Loucy (cell line): Measurements from ENCODE around the gene C22orf39.

Source experiments
- H2AFZ ChIP-seq: fragments of 200-600 bp; sonication (generic); 2 replicates; pipeline ENCODE4 v1.6.0; 2016; ENCODE audit warnings: antibody characterized with exemption, mild to moderate bottlenecking, low read length, moderate library complexity
- H3F3A ChIP-seq: fragments of 200-600 bp; 2 replicates; pipeline ENCODE4 v1.6.0; 2016; ENCODE audit warnings: antibody characterized with exemption, low read depth, mild to moderate bottlenecking
- H3K27me3 ChIP-seq: fragments of 200-600 bp; sonication (generic); 2 replicates; pipeline ENCODE4 v1.6.1; 2014; ENCODE audit warnings: low read length, mild to moderate bottlenecking; ENCODE audit not compliant: insufficient read depth, poor library complexity, severe bottlenecking
- H3K36me3 ChIP-seq: fragments of 200-600 bp; sonication (generic); 2 replicates; pipeline ENCODE4 v1.6.1; 2016; ENCODE audit warnings: low read length; ENCODE audit not compliant: insufficient read depth
- H3K4me1 ChIP-seq: fragments of 200-600 bp; sonication (generic); 2 replicates; pipeline ENCODE4 v1.5.1; 2014; ENCODE audit warnings: low read length, mild to moderate bottlenecking; ENCODE audit not compliant: insufficient read depth, poor library complexity, severe bottlenecking
- H3K4me2 ChIP-seq: fragments of 200-600 bp; sonication (generic); 2 replicates; pipeline ENCODE4 v1.6.0; 2014; ENCODE audit warnings: antibody characterized with exemption, low read length, low read depth, mild to moderate bottlenecking; ENCODE audit not compliant: poor library complexity, severe bottlenecking
- H3K4me3 ChIP-seq: fragments of 200-600 bp; sonication (generic); 2 replicates; pipeline ENCODE4 v1.5.1; 2014; ENCODE audit warnings: low read length, mild to moderate bottlenecking, mixed read lengths; ENCODE audit not compliant: poor library complexity, severe bottlenecking
- H3K79me2 ChIP-seq: fragments of 200-600 bp; sonication (generic); 2 replicates; pipeline ENCODE4 v1.6.1; 2014; ENCODE audit warnings: low read length; ENCODE audit not compliant: insufficient read depth
- H3K9ac ChIP-seq: fragments of 200-600 bp; sonication (generic); 2 replicates; pipeline ENCODE4 v1.6.0; 2014; ENCODE audit warnings: mild to moderate bottlenecking, low read depth, low read length, moderate library complexity; ENCODE audit not compliant: poor library complexity, severe bottlenecking
- H3K9me2 ChIP-seq: fragments of 200-600 bp; sonication (generic); replicated peaks from 2 replicates; pipeline ENCODE4 v1.6.1; 2016; ENCODE audit warnings: low read depth, low read length, mixed read lengths
- H3K9me3 ChIP-seq: fragments of 200-600 bp; sonication (generic); 2 replicates; pipeline ENCODE4 v1.6.1; 2014; ENCODE audit warnings: mild to moderate bottlenecking, antibody characterized with exemption, low read length, low read depth; ENCODE audit not compliant: insufficient read depth
- H4K20me1 ChIP-seq: fragments of 200-600 bp; sonication (generic); 2 replicates; pipeline ENCODE4 v1.6.0; 2014; ENCODE audit warnings: antibody characterized with exemption, low read length, mild to moderate bottlenecking; ENCODE audit not compliant: insufficient read depth, poor library complexity, severe bottlenecking
- EZH2phosphoT487 ChIP-seq: fragments of 200-600 bp; IDR thresholded peaks from 2 replicates; pipeline ENCODE4 v1.6.1; 2018; ENCODE audit warnings: antibody characterized with exemption, mild to moderate bottlenecking, moderate library complexity, borderline replicate concordance
- TF ChIP-seq, protein P1 (sequence below): fragments of 200-600 bp; sonication (generic); conservative IDR thresholded peaks from 2 replicates; pipeline ENCODE4 v1.5.1; 2014; ENCODE audit warnings: mild to moderate bottlenecking, antibody characterized with exemption, low read length

Gene C22orf39

DNA sequence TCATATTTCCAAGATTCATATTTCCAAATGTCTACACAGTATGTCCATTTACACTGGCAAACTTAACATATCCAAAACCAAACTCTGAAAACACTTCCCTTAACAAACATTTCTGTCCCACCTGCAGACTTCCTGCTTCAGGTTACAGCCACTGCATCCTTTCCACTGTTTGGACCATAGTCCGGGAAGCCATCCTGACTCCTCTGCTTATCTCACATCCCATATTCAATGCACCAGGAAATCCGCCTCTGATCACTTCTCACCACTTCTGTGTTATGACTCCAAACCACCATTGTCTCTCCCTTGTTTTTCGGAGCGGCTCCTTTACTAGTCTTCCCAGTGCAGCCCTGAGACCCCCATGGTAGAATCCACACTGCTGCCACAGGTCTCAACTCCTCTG is 46.0 kb downstream of the C22orf39 start:
- no peaks in the 10 kb centered on the region for H4K20me1 ChIP-seq
- H3F3A ChIP-seq: no peaks in the 10 kb centered on the region
- H3K9me3 ChIP-seq: no peaks in the 10 kb centered on the region
- H3K79me2 ChIP-seq: no peaks in the 10 kb centered on the region
- H3K9ac ChIP-seq: no peak overlapping the region
- no peak overlapping the region for H3K4me3 ChIP-seq
- H2AFZ ChIP-seq: no peak overlapping the region
- TF ChIP-seq, protein P1, sequence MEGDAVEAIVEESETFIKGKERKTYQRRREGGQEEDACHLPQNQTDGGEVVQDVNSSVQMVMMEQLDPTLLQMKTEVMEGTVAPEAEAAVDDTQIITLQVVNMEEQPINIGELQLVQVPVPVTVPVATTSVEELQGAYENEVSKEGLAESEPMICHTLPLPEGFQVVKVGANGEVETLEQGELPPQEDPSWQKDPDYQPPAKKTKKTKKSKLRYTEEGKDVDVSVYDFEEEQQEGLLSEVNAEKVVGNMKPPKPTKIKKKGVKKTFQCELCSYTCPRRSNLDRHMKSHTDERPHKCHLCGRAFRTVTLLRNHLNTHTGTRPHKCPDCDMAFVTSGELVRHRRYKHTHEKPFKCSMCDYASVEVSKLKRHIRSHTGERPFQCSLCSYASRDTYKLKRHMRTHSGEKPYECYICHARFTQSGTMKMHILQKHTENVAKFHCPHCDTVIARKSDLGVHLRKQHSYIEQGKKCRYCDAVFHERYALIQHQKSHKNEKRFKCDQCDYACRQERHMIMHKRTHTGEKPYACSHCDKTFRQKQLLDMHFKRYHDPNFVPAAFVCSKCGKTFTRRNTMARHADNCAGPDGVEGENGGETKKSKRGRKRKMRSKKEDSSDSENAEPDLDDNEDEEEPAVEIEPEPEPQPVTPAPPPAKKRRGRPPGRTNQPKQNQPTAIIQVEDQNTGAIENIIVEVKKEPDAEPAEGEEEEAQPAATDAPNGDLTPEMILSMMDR: no peak
- no peak for TF ChIP-seq EZH2phosphoT487
- H3K36me3 ChIP-seq: peaks cover 87% of the 10 kb centered on the region; the same call in 1 of the 2 replicates
- no peaks in the 10 kb centered on the region for H3K4me1 ChIP-seq
- H3K27me3 ChIP-seq: no peaks in the 10 kb centered on the region
- H3K9me2 ChIP-seq: no peaks in the 10 kb centered on the region
- H3K4me2 ChIP-seq: no peak overlapping the region

DNA sequence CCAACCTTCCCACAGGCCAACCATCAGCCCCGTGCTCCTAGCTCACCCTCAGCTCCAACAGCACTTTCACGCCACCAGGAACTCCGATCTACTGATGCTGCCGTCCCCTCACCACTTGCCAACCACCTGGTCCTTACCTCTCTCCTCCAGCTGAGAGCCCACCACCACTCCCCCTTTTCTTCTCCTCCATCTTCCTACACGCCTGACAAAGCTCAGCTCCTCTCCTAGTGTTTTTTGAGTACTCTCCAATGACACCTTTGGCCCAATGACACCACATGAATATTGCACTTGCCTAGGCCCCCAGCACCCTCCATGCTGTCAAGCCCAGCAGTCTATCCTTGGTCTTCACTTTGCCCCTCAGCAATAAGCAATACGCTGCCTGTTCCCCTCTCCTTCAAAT is 46.6 kb downstream of the C22orf39 start:
- no peaks in the 10 kb centered on the region for H4K20me1 ChIP-seq
- peaks cover 84% of the 10 kb centered on the region; the same call in 1 of the 2 replicates for H3K36me3 ChIP-seq
- H3K4me2 ChIP-seq: no peak overlapping the region
- no peak overlapping the region for H3K9ac ChIP-seq
- H3K4me3 ChIP-seq: no peak overlapping the region
- no peaks in the 10 kb centered on the region for H3K4me1 ChIP-seq
- no peak overlapping the region for H2AFZ ChIP-seq
- no peaks in the 10 kb centered on the region for H3K9me3 ChIP-seq
- no peaks in the 10 kb centered on the region for H3K9me2 ChIP-seq
- TF ChIP-seq EZH2phosphoT487: no peak
- TF ChIP-seq, protein P1: no peak
- no peaks in the 10 kb centered on the region for H3K79me2 ChIP-seq
- no peaks in the 10 kb centered on the region for H3K27me3 ChIP-seq
- no peaks in the 10 kb centered on the region for H3F3A ChIP-seq

DNA sequence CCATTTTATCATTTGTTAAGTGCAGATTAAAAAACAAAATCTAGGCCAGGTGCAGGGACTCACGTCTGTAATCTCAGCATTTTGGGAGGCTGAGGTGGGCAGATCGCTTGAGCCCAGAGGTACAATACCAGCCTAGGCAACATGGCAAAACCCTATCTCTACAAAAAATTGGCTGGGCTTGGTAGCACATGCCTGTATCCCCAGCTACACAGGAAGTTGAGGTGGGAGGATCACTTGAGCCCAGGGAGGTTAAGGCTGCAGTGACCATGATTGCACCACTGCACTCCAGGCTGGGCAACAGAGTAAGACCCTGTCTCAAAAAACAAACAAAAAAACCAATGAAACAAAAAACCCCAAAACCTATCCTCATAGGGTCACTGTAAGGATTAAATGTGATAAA is 48.9 kb downstream of the C22orf39 start:
- TF ChIP-seq, protein P1: no peak
- no peak for TF ChIP-seq EZH2phosphoT487
- no peak overlapping the region for H3K4me2 ChIP-seq
- H3K79me2 ChIP-seq: no peaks in the 10 kb centered on the region
- H3K27me3 ChIP-seq: no peaks in the 10 kb centered on the region
- H3K4me1 ChIP-seq: no peaks in the 10 kb centered on the region
- H3K36me3 ChIP-seq: peaks cover 87% of the 10 kb centered on the region; the same call in 1 of the 2 replicates
- no peak overlapping the region for H3K4me3 ChIP-seq
- H4K20me1 ChIP-seq: no peaks in the 10 kb centered on the region
- H3K9me3 ChIP-seq: no peaks in the 10 kb centered on the region
- no peaks in the 10 kb centered on the region for H3F3A ChIP-seq
- no peak overlapping the region for H2AFZ ChIP-seq
- no peak overlapping the region for H3K9ac ChIP-seq
- no peaks in the 10 kb centered on the region for H3K9me2 ChIP-seq
